GM12892 (cell line): ENCODE measurements around the gene HBEGF.
A peak's percentile ranks its signal among the peaks of the same experiment; 100 is the strongest.

Source experiments
- DNase-seq: peaks from one replicate; pipeline ENCODE4 v3.0.0; 2011; ENCODE audit not compliant: insufficient read length
- FAIRE-seq: peaks from 2 replicates; lab custom pipeline; 2011; peaks lifted over from hg19 to GRCh38; lab: Jason Lieb, UNC
- POLR2A ChIP-seq: IDR thresholded peaks from 2 replicates; pipeline ENCODE4 v1.6.1; 2011; ENCODE audit warnings: low read depth, low read length, control low read depth
- POLR2AphosphoS5 ChIP-seq: IDR thresholded peaks from 2 replicates; pipeline ENCODE4 v1.6.1; 2011; ENCODE audit warnings: low read depth, low read length, control low read depth
- TAF1 ChIP-seq: IDR thresholded peaks from 2 replicates; pipeline ENCODE4 v1.6.1; 2011; ENCODE audit warnings: low read depth, mild to moderate bottlenecking, control low read depth, low read length, borderline replicate concordance

HBEGF gene

DNA sequence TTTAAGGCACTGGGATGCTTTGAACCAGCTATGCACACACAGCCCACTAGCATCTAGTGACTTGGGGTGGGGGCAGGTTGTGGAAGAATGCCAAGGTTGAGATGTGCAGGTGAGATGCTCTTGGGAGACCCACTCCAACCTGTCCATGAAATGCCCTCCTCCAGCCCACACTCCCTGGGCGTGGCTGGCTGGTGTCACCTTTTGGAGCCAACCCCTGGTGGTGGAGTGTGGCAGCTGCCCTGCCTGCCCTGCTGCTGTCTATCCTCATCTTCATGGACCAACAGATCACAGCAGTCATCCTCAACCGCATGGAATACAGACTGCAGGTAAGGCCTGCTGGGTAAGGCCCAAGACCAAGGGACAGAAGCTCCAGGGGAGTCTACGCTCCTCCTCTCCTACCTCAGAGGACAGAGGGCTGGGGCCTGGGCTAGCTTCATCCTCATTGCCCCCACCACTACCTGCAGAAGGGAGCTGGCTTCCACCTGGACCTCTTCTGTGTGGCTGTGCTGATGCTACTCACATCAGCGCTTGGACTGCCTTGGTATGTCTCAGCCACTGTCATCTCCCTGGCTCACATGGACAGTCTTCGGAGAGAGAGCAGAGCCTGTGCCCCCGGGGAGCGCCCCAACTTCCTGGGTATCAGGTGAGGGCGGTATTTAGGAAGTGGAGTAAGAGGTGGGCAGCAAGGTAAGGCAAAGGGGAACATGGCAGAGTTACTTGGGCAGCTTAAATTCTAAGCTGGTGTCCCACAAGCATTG is 21.0 kb upstream of the HBEGF start:
- DNase-seq (no peak), FAIRE-seq (no peak)
- TF ChIP-seq POLR2A (no peak), TAF1 (no peak), POLR2AphosphoS5 (no peak)

DNA sequence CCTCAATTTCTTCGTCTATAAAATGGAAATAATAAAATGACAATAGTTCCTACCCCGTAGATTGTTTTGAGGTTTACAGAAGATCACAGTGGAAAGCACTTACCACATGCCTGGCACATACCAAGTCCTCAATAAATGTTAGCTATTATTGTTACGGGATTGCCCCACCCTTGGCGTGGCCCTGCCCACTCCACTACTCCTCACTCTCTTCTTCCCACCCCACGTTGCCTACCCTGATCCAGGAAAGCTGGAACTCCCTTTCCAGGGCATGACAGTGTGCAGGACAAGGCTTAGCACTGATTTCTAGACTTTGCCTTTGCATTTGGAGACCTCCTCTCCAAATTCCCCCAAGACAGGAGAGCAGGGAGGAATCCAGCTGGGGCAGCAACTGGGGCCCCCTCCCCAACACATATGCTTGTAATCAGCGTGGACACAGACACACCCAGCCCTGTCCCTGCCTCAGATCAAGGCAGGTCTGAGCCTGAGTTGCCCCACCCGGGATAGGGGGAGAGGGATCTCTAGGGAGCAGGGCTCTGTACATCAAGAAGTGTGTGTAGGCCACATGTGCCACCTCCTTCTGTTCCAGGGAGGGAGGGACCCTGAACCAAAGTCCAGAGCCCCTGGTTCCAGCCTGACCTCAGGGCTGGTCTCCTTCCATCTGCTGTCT is 20.3 kb upstream of the HBEGF start:
- TF ChIP-seq POLR2AphosphoS5, result no peak
- TF ChIP-seq TAF1, result no peak
- no peak for TF ChIP-seq POLR2A
- FAIRE-seq (no peak), DNase-seq (no peak)

DNA sequence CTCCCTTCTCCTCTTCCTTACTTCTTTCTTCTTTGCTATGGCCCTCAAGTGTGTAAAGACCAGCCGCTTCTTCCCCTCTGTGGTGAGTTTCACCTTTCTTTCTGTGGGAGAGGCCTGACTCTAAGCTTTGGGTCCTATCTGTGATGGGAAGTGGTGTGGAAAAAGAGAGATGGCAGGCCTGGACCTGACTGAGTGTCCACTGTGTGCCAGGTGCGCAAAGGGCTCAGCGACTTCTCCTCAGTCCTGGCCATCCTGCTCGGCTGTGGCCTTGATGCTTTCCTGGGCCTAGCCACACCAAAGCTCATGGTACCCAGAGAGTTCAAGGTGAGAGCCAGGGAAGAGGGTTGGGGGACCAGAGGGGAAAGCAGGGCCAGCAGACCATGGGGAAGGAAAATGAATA is 19.5 kb upstream of the HBEGF start:
- DNase-seq (no peak), FAIRE-seq (no peak)
- TF ChIP-seq TAF1, result no peak
- no peak for TF ChIP-seq POLR2A
- no peak for TF ChIP-seq POLR2AphosphoS5

DNA sequence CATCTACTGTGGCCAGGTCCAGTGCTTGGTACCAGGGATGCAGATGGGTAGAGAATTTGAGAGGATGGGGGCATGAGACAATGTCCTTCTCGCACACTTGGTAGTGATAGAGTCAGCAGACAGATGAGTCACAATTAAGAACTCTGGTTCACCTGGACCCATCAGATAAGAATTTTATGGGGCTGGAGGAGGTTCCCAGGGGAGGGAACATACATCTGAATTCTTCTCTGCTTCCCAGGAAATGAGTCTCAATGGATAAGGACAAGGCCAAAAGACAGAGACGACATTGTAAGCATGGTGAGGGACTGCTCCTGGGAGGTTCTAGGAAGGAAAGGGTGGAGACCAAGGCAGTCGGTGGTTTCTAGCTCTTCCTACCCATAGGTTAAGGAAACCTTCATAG is 18.9 kb upstream of the HBEGF start:
- TF ChIP-seq TAF1, result no peak
- no peak for TF ChIP-seq POLR2AphosphoS5
- no peak for TF ChIP-seq POLR2A
- no peak for DNase-seq
- FAIRE-seq, result no peak

DNA sequence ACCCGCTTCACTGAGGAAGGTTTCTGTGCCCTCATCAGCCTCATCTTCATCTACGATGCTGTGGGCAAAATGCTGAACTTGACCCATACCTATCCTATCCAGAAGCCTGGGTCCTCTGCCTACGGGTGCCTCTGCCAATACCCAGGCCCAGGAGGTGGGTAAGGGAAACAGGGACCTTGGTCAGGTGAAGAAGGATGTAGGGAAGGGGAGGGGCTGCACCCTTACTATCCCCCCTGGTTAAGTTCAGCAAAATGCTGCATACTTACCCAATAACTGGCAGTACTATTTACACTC is 18.0 kb upstream of the HBEGF start:
- DNase-seq, result no peak
- FAIRE-seq, result no peak
- TF ChIP-seq TAF1, result no peak
- no peak for TF ChIP-seq POLR2AphosphoS5
- no peak for TF ChIP-seq POLR2A

DNA sequence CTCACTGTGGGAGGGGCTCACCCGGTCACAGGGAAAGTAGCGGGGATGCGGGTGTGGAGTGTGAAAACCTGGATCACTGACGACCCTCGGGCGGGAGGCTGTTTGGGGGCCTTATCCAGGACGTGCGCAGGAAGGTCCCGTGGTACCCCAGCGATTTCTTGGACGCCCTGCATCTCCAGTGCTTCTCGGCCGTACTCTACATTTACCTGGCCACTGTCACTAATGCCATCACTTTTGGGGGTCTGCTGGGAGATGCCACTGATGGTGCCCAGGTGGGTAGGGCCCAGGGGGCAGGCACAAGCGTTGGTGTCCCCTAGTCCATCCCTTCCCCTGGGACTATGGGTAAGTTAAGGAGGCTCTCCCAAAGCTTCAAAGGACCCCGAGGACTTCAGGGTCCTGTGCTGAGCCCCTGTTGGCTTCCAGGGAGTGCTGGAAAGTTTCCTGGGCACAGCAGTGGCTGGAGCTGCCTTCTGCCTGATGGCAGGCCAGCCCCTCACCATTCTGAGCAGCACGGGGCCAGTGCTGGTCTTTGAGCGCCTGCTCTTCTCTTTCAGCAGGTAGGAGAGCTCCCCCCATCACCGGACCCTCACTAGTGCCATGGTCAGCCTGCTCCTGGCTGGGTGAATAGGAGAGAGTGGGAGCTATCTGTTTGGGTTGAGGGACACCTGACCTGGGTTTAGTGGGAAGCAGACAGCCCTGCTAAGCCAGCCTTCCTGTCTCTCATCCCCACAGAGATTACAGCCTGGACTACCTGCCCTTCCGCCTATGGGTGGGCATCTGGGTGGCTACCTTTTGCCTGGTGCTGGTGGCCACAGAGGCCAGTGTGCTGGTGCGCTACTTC is 17.4 kb upstream of the HBEGF start:
- FAIRE-seq (no peak), DNase-seq (no peak)
- TF ChIP-seq POLR2A (no peak), TAF1 (no peak), POLR2AphosphoS5 (no peak)

DNA sequence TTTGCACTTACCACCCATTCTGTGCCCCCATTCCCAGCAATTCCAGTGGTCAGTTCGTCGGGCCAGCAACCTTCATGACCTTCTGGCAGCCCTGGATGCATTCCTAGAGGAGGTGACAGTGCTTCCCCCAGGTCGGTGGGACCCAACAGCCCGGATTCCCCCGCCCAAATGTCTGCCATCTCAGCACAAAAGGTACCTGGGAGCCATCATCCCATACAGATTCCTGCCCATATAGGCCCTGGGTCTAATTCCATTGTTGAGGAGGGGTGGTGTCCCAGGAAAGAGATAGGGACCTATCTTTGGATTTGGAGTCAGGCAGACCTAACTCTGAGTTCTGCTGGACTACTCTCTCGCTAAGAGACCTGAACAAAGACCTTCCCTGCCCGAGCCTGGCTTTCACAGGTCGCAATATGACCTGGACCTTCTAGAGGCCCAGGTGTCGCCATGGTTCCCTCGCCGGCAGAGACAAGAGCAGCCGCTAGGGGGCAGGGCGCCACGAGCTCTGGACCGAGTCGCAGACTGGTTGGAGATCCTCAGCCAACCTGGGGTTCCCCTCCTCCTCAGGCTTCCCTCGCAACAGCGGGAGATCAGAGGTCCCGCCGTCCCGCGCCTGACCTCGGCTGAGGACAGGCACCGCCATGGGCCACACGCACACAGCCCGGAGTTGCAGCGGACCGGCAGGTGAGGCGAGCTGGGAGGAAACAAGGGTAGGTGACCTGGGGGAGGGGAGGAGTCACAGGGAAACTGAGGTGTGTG is 16.6 kb upstream of the HBEGF start:
- TF ChIP-seq POLR2A (no peak), POLR2AphosphoS5 (no peak), TAF1 (no peak)
- DNase-seq, result peak; percentile 88
- FAIRE-seq, result peak; percentile 100

DNA sequence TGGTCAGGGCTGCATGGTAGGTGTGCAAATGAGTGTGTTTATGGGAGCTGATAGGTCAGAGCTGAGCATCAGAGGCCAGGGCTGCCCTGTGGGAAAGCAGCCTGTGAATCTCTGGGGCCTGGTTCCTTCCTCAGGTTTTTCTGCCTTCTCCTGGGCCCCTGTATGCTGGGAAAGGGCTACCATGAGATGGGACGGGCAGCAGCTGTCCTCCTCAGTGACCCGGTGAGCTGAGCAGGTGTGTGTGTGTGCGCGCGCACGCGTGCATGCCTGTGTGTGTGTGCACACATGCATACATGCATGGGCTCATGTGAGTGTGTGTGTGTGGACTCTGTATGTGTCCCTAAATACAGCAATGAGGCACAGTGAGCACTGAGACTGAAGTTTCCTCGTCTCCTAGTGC is 15.9 kb upstream of the HBEGF start:
- TF ChIP-seq TAF1 (no peak), POLR2A (no peak), POLR2AphosphoS5 (no peak)
- no peak for DNase-seq
- FAIRE-seq, result no peak

DNA sequence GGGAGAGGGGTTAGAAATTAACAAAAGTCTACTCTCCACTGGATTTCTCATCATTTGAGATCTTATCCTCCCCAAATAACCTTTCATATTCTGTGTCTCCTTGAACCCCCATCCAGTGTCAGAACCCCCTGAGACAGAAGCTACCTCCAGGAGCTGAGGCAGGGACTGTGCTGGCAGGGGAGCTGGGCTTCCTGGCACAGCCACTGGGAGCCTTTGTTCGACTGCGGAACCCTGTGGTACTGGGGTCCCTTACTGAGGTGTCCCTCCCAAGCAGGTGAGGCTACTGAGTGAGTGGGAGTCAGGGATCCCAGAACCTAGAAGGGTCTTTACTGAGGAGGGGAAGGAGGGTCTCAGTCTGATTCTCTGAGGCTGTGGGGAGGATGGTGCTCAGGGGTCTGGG is 15.5 kb upstream of the HBEGF start:
- TF ChIP-seq POLR2AphosphoS5, result no peak
- no peak for TF ChIP-seq TAF1
- TF ChIP-seq POLR2A, result no peak
- FAIRE-seq (no peak), DNase-seq (no peak)

DNA sequence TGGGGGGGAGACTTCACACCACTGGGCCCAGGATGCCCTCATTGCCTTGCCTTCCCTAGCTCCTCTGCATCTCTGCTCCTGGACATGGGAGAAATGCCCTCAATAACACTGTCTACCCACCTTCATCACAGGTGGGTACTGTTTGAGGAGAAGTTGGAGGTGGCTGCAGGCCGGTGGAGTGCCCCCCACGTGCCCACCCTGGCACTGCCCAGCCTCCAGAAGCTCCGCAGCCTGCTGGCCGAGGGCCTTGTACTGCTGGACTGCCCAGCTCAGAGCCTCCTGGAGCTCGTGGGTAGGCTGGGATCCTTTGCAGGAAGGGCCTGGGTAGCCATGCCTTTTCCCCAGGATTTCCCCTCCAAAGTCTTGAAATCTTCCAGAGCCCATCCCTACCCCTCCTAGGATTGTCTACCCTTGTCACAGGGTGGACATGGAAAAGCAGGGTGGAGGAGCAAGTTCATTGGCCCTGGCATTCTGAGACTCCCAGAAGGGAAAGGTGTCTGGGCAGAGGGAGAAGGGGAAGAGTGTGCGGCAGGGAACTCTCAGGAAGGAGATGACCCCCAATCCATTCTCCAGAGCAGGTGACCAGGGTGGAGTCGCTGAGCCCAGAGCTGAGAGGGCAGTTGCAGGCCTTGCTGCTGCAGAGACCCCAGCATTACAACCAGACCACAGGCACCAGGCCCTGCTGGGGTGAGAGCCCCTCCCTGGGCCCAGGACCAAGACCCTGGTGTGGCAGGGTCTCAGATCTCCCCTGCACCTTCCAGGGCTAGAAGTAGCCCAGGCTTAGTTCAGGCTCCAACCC is 14.5 kb upstream of the HBEGF start:
- FAIRE-seq (no peak), DNase-seq (no peak)
- TF ChIP-seq TAF1, result no peak
- no peak for TF ChIP-seq POLR2AphosphoS5
- TF ChIP-seq POLR2A, result no peak

DNA sequence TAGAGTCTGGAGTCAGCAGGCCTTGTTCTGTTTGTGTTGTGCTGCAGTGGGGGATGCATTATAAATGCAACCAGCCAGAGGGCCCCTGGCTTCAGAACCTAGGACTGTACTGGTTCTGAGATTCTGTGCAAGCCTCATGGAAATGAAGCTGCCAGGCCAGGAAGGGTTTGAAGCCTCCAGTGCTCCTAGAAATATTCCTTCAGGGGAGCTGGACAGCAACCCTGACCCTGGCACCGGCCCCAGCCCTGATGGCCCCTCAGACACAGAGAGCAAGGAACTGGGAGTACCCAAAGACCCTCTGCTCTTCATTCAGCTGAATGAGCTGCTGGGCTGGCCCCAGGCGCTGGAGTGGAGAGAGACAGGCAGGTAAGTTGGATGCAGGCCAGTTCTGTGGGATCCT is 13.7 kb upstream of the HBEGF start, which contains the start of gene SLC4A9:
Gene SLC4A9 (plus strand): TSS at position 94 of the 400 bp plus-strand sequence. CDS start 43 bp downstream, at position 137.
- DNase-seq (no peak), FAIRE-seq (no peak)
- TF ChIP-seq POLR2A (no peak), TAF1 (no peak), POLR2AphosphoS5 (no peak)
